ENCODE data around the gene KCP. TPM values are rescaled to one million over a fixed set of nuclear protein-coding genes. Genes with fewer than 3 reads are reported as not detected.

Gene KCP
- total and polyA plus RNA-seq, 2 of the 13 experiments (the other 11 are each of a cell fraction or from before 2014, with no cell fraction given) = 0.37 to 1.0 TPM

DNA sequence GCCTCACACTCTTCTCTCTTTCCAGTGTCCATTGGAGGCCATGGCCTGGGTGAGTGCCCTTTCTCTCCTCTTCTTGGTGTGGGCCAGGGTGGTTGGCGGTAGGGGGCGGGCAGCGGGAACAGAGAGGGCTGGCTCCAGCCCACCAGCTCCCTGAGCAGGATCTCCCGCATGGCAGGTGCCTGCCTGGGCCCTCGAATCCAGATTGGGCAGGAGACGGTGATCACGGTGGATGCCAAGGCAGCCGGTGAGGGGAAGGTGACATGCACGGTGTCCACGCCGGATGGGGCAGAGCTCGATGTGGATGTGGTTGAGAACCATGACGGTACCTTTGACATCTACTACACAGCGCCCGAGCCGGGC lies 61.4 kb downstream of the KCP start:
- in situ Hi-C loops (cut with HindIII; ENCODE audit: extremely low pct_ligation_motif_present, low pct_unique_long_range_greater_than_20kb) (no loop called here), intact Hi-C loops (cut with micrococcal nuclease; ENCODE audit: unreplicated experiment) (no loop called here)
- no peaks in the 10 kb centered on the region for H3K79me2 ChIP-seq (ENCODE audit: insufficient read depth, low read length)
- H3K4me1 ChIP-seq (ENCODE audit: insufficient read depth, low read length) = peaks cover 7% of the 10 kb centered on the region
- no peaks in the 10 kb centered on the region for H4K20me1 ChIP-seq (ENCODE audit: insufficient read depth, low read length)
- H3K27me3 ChIP-seq (ENCODE audit: control insufficient read depth in 1 of 2, insufficient read depth in 2 of 2, low read length in 2 of 2) = peaks cover 12 to 40% of the 10 kb centered on the region in 2 experiments; a peak in 4 of 5 replicates
- DNase-seq (ENCODE audit: low spot score) = no peak
- H3K27ac ChIP-seq (ENCODE audit: extremely low read length, insufficient read depth, low read length) = no peak overlapping the region
- no peak for FAIRE-seq
- WGBS (ENCODE audit: low lambda C conversion rate) = 74% methylated on average over 12 of the region's 16 CpGs
- TF ChIP-seq CC2D1A (CRISPR knock-in tag; IDR thresholded peaks at IDR 0.05) (no peak), ZNF282 (IDR thresholded peaks at IDR 0.05; ENCODE audit: partially characterized antibody) (no peak), ETV6 (CRISPR knock-in tag; conservative IDR thresholded peaks at IDR 0.05) (no peak), DNMT3B (CRISPR knock-in tag; conservative IDR thresholded peaks at IDR 0.05) (no peak), CCDC6 (CRISPR knock-in tag; IDR thresholded peaks at IDR 0.05) (no peak), DNMT1 (CRISPR knock-in tag; IDR thresholded peaks at IDR 0.05) (no peak), GFI1 (CRISPR knock-in tag; IDR thresholded peaks at IDR 0.05; ENCODE audit: borderline replicate concordance) (no peak), KMT2A (CRISPR knock-in tag; IDR thresholded peaks at IDR 0.05) (no peak), MEIS1 (CRISPR knock-in tag; IDR thresholded peaks at IDR 0.05; ENCODE audit: borderline replicate concordance) (no peak), ZMYM4 (CRISPR knock-in tag; IDR thresholded peaks at IDR 0.05) (no peak), MYNN (CRISPR knock-in tag; IDR thresholded peaks at IDR 0.05; ENCODE audit: low read depth) (no peak), FOSL1 (CRISPR knock-in tag; IDR thresholded peaks at IDR 0.05; ENCODE audit: borderline replicate concordance) (no peak), NFRKB (IDR thresholded peaks at IDR 0.05) (no peak), ZNF451 (CRISPR knock-in tag; IDR thresholded peaks at IDR 0.05) (no peak), ZFYVE20 (CRISPR knock-in tag; IDR thresholded peaks at IDR 0.05; ENCODE audit: borderline replicate concordance, low read depth) (no peak)
- TF ChIP-seq, protein P1, sequence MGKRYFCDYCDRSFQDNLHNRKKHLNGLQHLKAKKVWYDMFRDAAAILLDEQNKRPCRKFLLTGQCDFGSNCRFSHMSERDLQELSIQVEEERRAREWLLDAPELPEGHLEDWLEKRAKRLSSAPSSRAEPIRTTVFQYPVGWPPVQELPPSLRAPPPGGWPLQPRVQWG (CRISPR knock-in tag; IDR thresholded peaks at IDR 0.05; ENCODE audit: borderline replicate concordance, low read depth) = no peak
- TF ChIP-seq, protein P2, sequence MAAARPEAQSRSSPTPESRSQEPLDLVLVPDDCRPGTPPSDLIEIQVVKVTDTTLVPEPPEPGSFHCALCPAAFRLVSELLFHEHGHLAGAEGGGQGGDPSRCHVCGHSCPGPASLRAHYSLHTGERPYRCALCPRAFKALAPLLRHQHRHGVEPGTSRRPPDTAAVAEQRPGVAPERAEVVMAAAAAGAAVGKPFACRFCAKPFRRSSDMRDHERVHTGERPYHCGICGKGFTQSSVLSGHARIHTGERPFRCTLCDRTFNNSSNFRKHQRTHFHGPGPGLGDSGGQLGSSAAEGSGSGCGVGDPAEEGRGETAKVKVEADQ (CRISPR knock-in tag; IDR thresholded peaks at IDR 0.05; ENCODE audit: borderline replicate concordance) = no peak
- H2AFZ ChIP-seq (ENCODE audit: low read length) = no peak overlapping the region
- no peaks in the 10 kb centered on the region for H3K36me3 ChIP-seq (replicated peaks in 1 of 2; ENCODE audit: control insufficient read depth in 1 of 2, insufficient read depth in 2 of 2, low read length in 2 of 2)
- no peak overlapping the region for H3K4me3 ChIP-seq (replicated peaks in 1 of 3; ENCODE audit: insufficient read depth in 1 of 3, low read depth in 2 of 3, low read length in 3 of 3)
- no TSS peak for BruUV-seq (replicated peaks)
- H3K9ac ChIP-seq (ENCODE audit: insufficient read depth, low read depth, low read length) = no peak overlapping the region
- ChIA-PET CTCF (ENCODE audit: low intra/inter-chr PET ratio, low total read pairs) (no interaction called here), POLR2A (no interaction called here)
- H3K4me2 ChIP-seq (ENCODE audit: low read depth, low read length) = no peak overlapping the region
- no peaks in the 10 kb centered on the region for H3K9me3 ChIP-seq (ENCODE audit: low read length)
- ATAC-seq = no peak
